ENCODE results near the gene SPOCK1. TPM values are rescaled to one million over a fixed set of nuclear protein-coding genes. Genes with fewer than 3 reads are reported as not detected.

Gene SPOCK1
- total and polyA plus RNA-seq, 5 experiments from 2014 or later = not detected

DNA sequence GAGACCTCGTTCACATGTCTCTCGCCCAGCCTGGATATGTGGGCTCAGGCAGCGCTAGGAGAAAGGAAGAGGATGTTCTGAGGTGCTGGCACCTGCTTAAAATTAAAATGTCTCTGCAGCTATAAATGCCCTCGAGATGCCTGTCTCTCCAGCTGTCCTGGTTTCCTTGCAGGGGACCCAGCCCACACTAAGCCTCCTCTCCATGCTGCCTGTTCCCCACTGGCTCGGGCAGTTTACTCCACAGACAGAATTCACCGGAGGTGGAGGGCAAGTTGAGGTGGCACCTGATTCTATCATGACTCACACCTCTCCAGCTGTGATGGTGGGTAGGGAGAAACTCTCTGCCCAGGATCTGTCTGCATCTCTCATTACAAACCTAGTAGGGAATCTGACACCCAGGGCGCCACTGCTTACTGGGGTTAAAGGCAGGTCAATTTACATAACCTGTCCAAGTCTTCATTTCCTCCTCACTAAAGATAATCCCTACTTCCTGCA is 420.9 kb downstream of the SPOCK1 start:
- DNase-seq = no peak
- Mint-ChIP-seq H3K4me1 (no peaks in the 10 kb centered on the region), H3K27ac (no peak overlapping the region), H3K36me3 (no peaks in the 10 kb centered on the region), H3K9me3 (no peaks in the 10 kb centered on the region), H3K4me3 (no peak overlapping the region), H3K27me3 (peaks cover 0 to 21% (median 5%) of the 10 kb centered on the region in 5 donors)
- POLR2A ChIA-PET = no interaction called here
- no peak for ATAC-seq

GRCh38 chr5:137075163-137075970 is 423.8 kb downstream of the SPOCK1 start:
- H3K27me3 Mint-ChIP-seq = peaks cover 1 to 27% (median 5%) of the 10 kb centered on the region in 5 donors
- H3K4me3 Mint-ChIP-seq = no peak overlapping the region
- no peak for ATAC-seq
- peaks cover 0 to 1% (median 0%) of the 10 kb centered on the region in 9 donors for H3K9me3 Mint-ChIP-seq
- H3K4me1 Mint-ChIP-seq = no peaks in the 10 kb centered on the region
- H3K27ac Mint-ChIP-seq = no peak overlapping the region
- no peak for DNase-seq
- no peaks in the 10 kb centered on the region for H3K36me3 Mint-ChIP-seq
- POLR2A ChIA-PET = interaction anchor here (0.6 kb wide), 1 partner anchor 104 kb away, joined by 5 read pairs; no protein-coding TSS in a partner anchor

- Mint-ChIP-seq H3K27ac (no peak overlapping the region), H3K27me3 (peaks cover 1 to 20% (median 3%) of the 10 kb centered on the region in 5 donors), H3K4me1 (no peaks in the 10 kb centered on the region), H3K9me3 (peaks cover 0 to 1% (median 0%) of the 10 kb centered on the region in 9 donors), H3K4me3 (no peak overlapping the region), H3K36me3 (no peaks in the 10 kb centered on the region)
- ATAC-seq = no peak
- DNase-seq = no peak
- POLR2A ChIA-PET = no interaction called here
Observed at GRCh38 chr5:137073189-137073588, 425.9 kb downstream of the SPOCK1 start.

- no peaks in the 10 kb centered on the region for H3K36me3 Mint-ChIP-seq
- no peak overlapping the region for H3K4me3 Mint-ChIP-seq
- H3K4me1 Mint-ChIP-seq = no peaks in the 10 kb centered on the region
- POLR2A ChIA-PET = no interaction called here
- peaks cover 0 to 1% (median 0%) of the 10 kb centered on the region in 9 donors for H3K9me3 Mint-ChIP-seq
- DNase-seq (no peak), ATAC-seq (no peak)
- peaks cover 1 to 20% (median 3%) of the 10 kb centered on the region in 5 donors for H3K27me3 Mint-ChIP-seq
- H3K27ac Mint-ChIP-seq = no peak overlapping the region
Observed at GRCh38 chr5:137072361-137073115, 426.6 kb downstream of the SPOCK1 start.

DNA sequence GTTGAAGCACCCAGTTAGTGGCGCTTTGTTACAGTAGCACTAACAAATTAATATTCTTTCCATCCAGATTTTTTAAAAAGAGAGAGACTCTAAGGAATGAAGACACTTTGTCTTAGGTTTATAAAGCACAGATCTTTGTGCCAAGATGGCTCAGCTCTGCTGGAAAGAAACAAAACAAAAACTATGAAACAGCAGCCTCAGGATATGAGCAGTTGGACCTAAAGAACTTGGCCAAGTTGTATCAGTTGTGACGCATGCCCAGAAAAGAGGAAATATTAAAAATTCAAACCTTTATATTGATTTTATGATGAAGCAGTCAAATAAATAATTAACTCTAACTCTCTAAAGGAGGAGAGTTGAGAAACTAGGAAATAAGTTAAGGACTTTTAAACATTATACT is 427.2 kb downstream of the SPOCK1 start:
- Mint-ChIP-seq H3K36me3 (no peaks in the 10 kb centered on the region), H3K4me1 (no peaks in the 10 kb centered on the region), H3K4me3 (no peak overlapping the region), H3K27ac (no peak overlapping the region), H3K27me3 (peaks cover 1 to 20% (median 3%) of the 10 kb centered on the region in 5 donors), H3K9me3 (peaks cover 0 to 1% (median 0%) of the 10 kb centered on the region in 9 donors)
- ATAC-seq = no peak
- no peak for DNase-seq
- POLR2A ChIA-PET = no interaction called here

GRCh38 chr5:137071526-137071925 is 427.6 kb downstream of the SPOCK1 start:
- POLR2A ChIA-PET = no interaction called here
- Mint-ChIP-seq H3K4me3 (no peak overlapping the region), H3K36me3 (no peaks in the 10 kb centered on the region), H3K9me3 (peaks cover 0 to 1% (median 0%) of the 10 kb centered on the region in 9 donors), H3K27me3 (peaks cover 1 to 20% (median 5%) of the 10 kb centered on the region in 5 donors), H3K4me1 (no peaks in the 10 kb centered on the region), H3K27ac (no peak overlapping the region)
- ATAC-seq (no peak), DNase-seq (no peak)

DNA sequence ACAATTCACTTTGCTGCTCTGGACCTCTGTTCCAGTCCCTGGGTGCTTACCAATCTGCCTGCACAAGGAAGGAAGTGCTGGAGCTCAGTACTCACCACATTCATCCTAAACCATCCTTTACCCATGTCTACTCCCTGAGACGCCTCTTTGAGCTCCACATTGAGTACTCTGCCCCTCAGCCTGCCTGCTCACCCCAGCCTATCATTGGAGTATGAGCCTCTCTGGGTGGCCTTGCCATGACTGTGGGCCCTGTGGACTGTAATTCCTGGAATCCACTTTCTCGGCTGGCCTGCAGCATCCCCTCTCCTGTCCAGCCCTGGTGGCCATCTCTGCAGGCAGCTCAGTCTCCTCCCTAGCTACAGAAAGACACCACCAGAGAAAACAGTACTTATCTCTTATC is 428.6 kb downstream of the SPOCK1 start:
- POLR2A ChIA-PET = no interaction called here
- no peak overlapping the region for H3K4me3 Mint-ChIP-seq
- no peaks in the 10 kb centered on the region for H3K4me1 Mint-ChIP-seq
- H3K36me3 Mint-ChIP-seq = no peaks in the 10 kb centered on the region
- peaks cover 1 to 20% (median 6%) of the 10 kb centered on the region in 5 donors for H3K27me3 Mint-ChIP-seq
- DNase-seq = no peak
- no peak overlapping the region for H3K27ac Mint-ChIP-seq
- peaks cover 0 to 1% (median 0%) of the 10 kb centered on the region in 9 donors for H3K9me3 Mint-ChIP-seq
- ATAC-seq = no peak

DNA sequence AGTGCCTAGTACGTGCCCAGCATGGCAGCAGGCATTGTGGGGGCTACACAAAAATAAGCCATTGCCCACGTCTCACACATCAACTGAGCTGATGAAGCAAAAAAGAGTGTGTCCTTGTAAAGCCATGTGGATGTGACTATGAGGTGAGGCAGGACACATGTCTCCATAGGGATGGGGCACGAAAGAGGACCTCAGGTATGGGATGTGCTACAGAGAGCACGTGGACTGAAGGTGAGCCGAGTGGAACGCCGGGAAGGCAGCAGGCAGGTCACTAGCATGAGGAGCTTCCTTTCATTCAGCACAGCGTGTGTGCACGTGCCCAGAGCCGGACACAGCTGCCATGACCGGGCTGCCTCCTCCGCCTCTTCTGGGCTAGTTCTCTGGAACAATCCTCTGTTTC is 429.8 kb downstream of the SPOCK1 start:
- ATAC-seq (no peak), DNase-seq (no peak)
- Mint-ChIP-seq H3K9me3 (peaks cover 0 to 1% (median 0%) of the 10 kb centered on the region in 9 donors), H3K4me1 (no peaks in the 10 kb centered on the region), H3K36me3 (no peaks in the 10 kb centered on the region), H3K27ac (no peak overlapping the region), H3K4me3 (no peak overlapping the region), H3K27me3 (peaks cover 1 to 20% (median 6%) of the 10 kb centered on the region in 5 donors)
- POLR2A ChIA-PET = no interaction called here

- Mint-ChIP-seq H3K36me3 (no peaks in the 10 kb centered on the region), H3K9me3 (peaks cover 0 to 2% (median 0%) of the 10 kb centered on the region in 9 donors), H3K4me1 (no peaks in the 10 kb centered on the region), H3K27me3 (peaks cover 0 to 18% (median 4%) of the 10 kb centered on the region in 5 donors), H3K4me3 (no peak overlapping the region), H3K27ac (no peak overlapping the region)
- DNase-seq = no peak
- no peak for ATAC-seq
- POLR2A ChIA-PET = no interaction called here
Observed at GRCh38 chr5:137061382-137061781, 437.7 kb downstream of the SPOCK1 start.

- Mint-ChIP-seq H3K9me3 (peaks cover 0 to 2% (median 0%) of the 10 kb centered on the region in 9 donors), H3K36me3 (no peaks in the 10 kb centered on the region), H3K4me3 (no peak overlapping the region), H3K27ac (no peak overlapping the region), H3K27me3 (peaks cover 0 to 18% (median 6%) of the 10 kb centered on the region in 5 donors), H3K4me1 (no peaks in the 10 kb centered on the region)
- POLR2A ChIA-PET = no interaction called here
- ATAC-seq (no peak), DNase-seq (no peak)
Observed at GRCh38 chr5:137058089-137058488, 441.0 kb downstream of the SPOCK1 start.

- POLR2A ChIA-PET = no interaction called here
- Mint-ChIP-seq H3K4me3 (no peak overlapping the region), H3K4me1 (no peaks in the 10 kb centered on the region), H3K36me3 (no peaks in the 10 kb centered on the region), H3K27ac (no peak overlapping the region), H3K27me3 (peaks cover 0 to 22% (median 6%) of the 10 kb centered on the region in 5 donors), H3K9me3 (peaks cover 0 to 2% (median 0%) of the 10 kb centered on the region in 9 donors)
- DNase-seq (no peak), ATAC-seq (no peak)
Observed at GRCh38 chr5:137056676-137057075, 442.4 kb downstream of the SPOCK1 start.

DNA sequence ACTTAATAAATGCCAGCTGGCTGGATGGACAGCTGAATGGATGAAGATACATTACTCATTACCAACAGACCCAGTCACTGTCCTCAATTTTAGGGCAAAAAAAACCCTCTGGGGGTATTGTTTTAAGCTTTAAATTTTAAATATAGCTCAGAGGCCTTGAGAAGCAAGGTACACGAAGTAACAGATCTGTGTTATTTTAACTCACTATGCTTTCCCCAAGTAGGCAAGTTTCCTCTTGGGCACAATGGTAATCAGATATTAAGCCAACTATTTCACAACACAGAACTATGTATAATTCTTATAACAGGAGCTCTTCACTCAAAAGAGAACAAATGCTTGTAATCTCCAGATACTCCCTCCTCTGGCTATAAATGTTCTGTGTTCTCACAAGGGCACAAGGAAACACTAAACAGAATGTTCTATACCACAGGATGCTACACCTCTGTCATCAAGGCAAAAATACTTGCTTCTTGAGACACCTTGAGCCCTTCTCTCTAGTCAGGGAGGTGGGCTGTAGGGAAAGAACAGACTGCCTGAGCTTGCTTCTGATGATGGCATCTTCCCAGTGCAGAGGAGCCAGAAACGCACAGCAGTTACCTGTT is 443.8 kb downstream of the SPOCK1 start:
- Mint-ChIP-seq H3K27ac (no peak overlapping the region), H3K9me3 (peaks cover 0 to 2% (median 0%) of the 10 kb centered on the region in 9 donors), H3K4me1 (no peaks in the 10 kb centered on the region), H3K27me3 (peaks cover 0 to 20% (median 6%) of the 10 kb centered on the region in 5 donors), H3K4me3 (no peak overlapping the region), H3K36me3 (no peaks in the 10 kb centered on the region)
- POLR2A ChIA-PET = no interaction called here
- DNase-seq = no peak
- ATAC-seq = no peak

DNA sequence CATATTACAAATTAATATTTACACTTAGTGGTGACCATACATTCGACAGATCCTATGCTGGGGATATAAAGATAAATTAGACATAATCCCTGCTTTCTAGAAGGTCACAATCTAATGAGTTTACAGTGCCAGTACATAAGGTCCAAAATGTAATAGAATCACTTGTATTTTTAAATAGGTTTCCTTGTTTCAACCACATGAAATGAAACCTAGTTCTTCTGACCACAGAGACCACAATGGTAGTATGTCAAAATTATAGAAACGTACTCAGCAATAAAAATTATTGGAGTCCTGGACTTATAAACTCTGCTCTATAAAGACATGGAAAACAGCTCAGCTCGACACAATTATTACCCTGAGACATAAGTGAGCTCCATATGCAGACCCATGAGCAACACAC is 444.3 kb downstream of the SPOCK1 start:
- DNase-seq (no peak), ATAC-seq (no peak)
- Mint-ChIP-seq H3K27me3 (peaks cover 0 to 20% (median 6%) of the 10 kb centered on the region in 5 donors), H3K4me3 (no peak overlapping the region), H3K9me3 (peaks cover 0 to 2% (median 0%) of the 10 kb centered on the region in 9 donors), H3K4me1 (no peaks in the 10 kb centered on the region), H3K27ac (no peak overlapping the region), H3K36me3 (no peaks in the 10 kb centered on the region)
- POLR2A ChIA-PET = no interaction called here
